ENCODE measurements around the gene NUDC. TPM values are rescaled to one million over a fixed set of nuclear protein-coding genes. Genes with fewer than 3 reads are reported as not detected.
A peak's percentile ranks its signal among the peaks of the same experiment; 100 is the strongest.

The NUDC gene
- polyA plus RNA-seq, 1 donor: 67.8 TPM

DNA sequence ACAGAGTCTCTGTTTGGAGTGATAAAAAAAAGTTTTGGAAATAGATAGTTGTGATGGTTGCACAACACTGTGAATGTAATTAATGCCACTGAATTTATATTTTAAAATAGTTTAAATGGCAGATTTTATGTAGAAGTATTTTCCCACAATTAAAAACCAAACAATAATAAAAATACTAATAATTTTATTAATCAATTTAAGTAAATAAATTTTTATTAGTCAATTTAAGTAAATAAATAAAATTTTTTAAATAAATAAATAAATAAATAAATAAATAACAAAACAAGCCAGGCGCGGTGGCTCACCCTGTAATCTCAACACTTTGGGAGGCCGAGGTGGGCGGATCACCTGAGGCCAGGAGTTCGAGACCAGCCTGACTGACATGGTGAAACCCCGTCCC lies 43.7 kb downstream of the NUDC start:
- H3K9me3 ChIP-seq (ENCODE audit: control insufficient read depth, low read depth, low read length): no peaks in the 10 kb centered on the region
- peaks cover 4% of the 10 kb centered on the region for H3K27me3 ChIP-seq (ENCODE audit: control insufficient read depth, insufficient read depth, low read length)
- H3K4me1 ChIP-seq (ENCODE audit: control insufficient read depth, insufficient read depth, low read length): no peaks in the 10 kb centered on the region
- H3K27ac ChIP-seq (ENCODE audit: low read length): no peak overlapping the region
- H3K36me3 ChIP-seq (ENCODE audit: control insufficient read depth, insufficient read depth, low read length): no peaks in the 10 kb centered on the region
- DNase-seq: no peak
- H3K4me3 ChIP-seq (ENCODE audit: low read length): no peak overlapping the region
- WGBS (ENCODE audit: insufficient coverage, low lambda C conversion rate): no CpG with 5 or more reads among the region's 6 CpGs

- Histone ChIP-seq H3K27me3 (ENCODE audit: control insufficient read depth, insufficient read depth, low read length) (no peaks in the 10 kb centered on the region), H3K9me3 (ENCODE audit: control insufficient read depth, low read depth, low read length) (no peaks in the 10 kb centered on the region), H3K4me3 (ENCODE audit: low read length) (no peak overlapping the region), H3K27ac (ENCODE audit: low read length) (no peak overlapping the region), H3K4me1 (ENCODE audit: control insufficient read depth, insufficient read depth, low read length) (no peaks in the 10 kb centered on the region), H3K36me3 (ENCODE audit: control insufficient read depth, insufficient read depth, low read length) (no peaks in the 10 kb centered on the region)
- 92% methylated on average over 4 of the region's 9 CpGs for WGBS (ENCODE audit: insufficient coverage, low lambda C conversion rate)
- DNase-seq: no peak
Observed at GRCh38 chr1:26965628-26966027, 44.1 kb downstream of the NUDC start.

GRCh38 chr1:26970810-26971209 lies 49.3 kb downstream of the NUDC start:
- no peaks in the 10 kb centered on the region for H3K4me1 ChIP-seq (ENCODE audit: control insufficient read depth, insufficient read depth, low read length)
- DNase-seq: peak; percentile 26 to 68
- no CpG with 5 or more reads among the region's 7 CpGs for WGBS (ENCODE audit: insufficient coverage, low lambda C conversion rate)
- H3K27me3 ChIP-seq (ENCODE audit: control insufficient read depth, insufficient read depth, low read length): no peaks in the 10 kb centered on the region
- no peak overlapping the region for H3K4me3 ChIP-seq (ENCODE audit: low read length)
- no peak overlapping the region for H3K27ac ChIP-seq (ENCODE audit: low read length)
- no peaks in the 10 kb centered on the region for H3K9me3 ChIP-seq (ENCODE audit: control insufficient read depth, low read depth, low read length)
- no peaks in the 10 kb centered on the region for H3K36me3 ChIP-seq (ENCODE audit: control insufficient read depth, insufficient read depth, low read length)

GRCh38 chr1:26971590-26971989 lies 50.0 kb downstream of the NUDC start:
- Histone ChIP-seq H3K4me1 (ENCODE audit: control insufficient read depth, insufficient read depth, low read length) (no peaks in the 10 kb centered on the region), H3K9me3 (ENCODE audit: control insufficient read depth, low read depth, low read length) (no peaks in the 10 kb centered on the region), H3K4me3 (ENCODE audit: low read length) (no peak overlapping the region), H3K36me3 (ENCODE audit: control insufficient read depth, insufficient read depth, low read length) (no peaks in the 10 kb centered on the region), H3K27ac (ENCODE audit: low read length) (no peak overlapping the region), H3K27me3 (ENCODE audit: control insufficient read depth, insufficient read depth, low read length) (no peaks in the 10 kb centered on the region)
- no peak for DNase-seq
- WGBS (ENCODE audit: insufficient coverage, low lambda C conversion rate): no CpG with 5 or more reads among the region's 3 CpGs

- no peaks in the 10 kb centered on the region for H3K9me3 ChIP-seq (ENCODE audit: control insufficient read depth, low read depth, low read length)
- H3K4me3 ChIP-seq (ENCODE audit: low read length): no peak overlapping the region
- no peaks in the 10 kb centered on the region for H3K4me1 ChIP-seq (ENCODE audit: control insufficient read depth, insufficient read depth, low read length)
- no peaks in the 10 kb centered on the region for H3K36me3 ChIP-seq (ENCODE audit: control insufficient read depth, insufficient read depth, low read length)
- H3K27me3 ChIP-seq (ENCODE audit: control insufficient read depth, insufficient read depth, low read length): no peaks in the 10 kb centered on the region
- H3K27ac ChIP-seq (ENCODE audit: low read length): no peak overlapping the region
- no peak for DNase-seq
- no CpG with 5 or more reads among the region's 6 CpGs for WGBS (ENCODE audit: insufficient coverage, low lambda C conversion rate)
Observed at GRCh38 chr1:26972390-26972789, 50.8 kb downstream of the NUDC start.

GRCh38 chr1:26972821-26973220 lies 51.3 kb downstream of the NUDC start:
- no peaks in the 10 kb centered on the region for H3K27me3 ChIP-seq (ENCODE audit: control insufficient read depth, insufficient read depth, low read length)
- H3K9me3 ChIP-seq (ENCODE audit: control insufficient read depth, low read depth, low read length): no peaks in the 10 kb centered on the region
- no peak for DNase-seq
- 100% methylated on average over 1 of the region's 4 CpGs for WGBS (ENCODE audit: insufficient coverage, low lambda C conversion rate)
- H3K36me3 ChIP-seq (ENCODE audit: control insufficient read depth, insufficient read depth, low read length): no peaks in the 10 kb centered on the region
- no peak overlapping the region for H3K4me3 ChIP-seq (ENCODE audit: low read length)
- H3K4me1 ChIP-seq (ENCODE audit: control insufficient read depth, insufficient read depth, low read length): no peaks in the 10 kb centered on the region
- H3K27ac ChIP-seq (ENCODE audit: low read length): no peak overlapping the region

- no peak overlapping the region for H3K4me3 ChIP-seq (ENCODE audit: low read length)
- H3K36me3 ChIP-seq (ENCODE audit: control insufficient read depth, insufficient read depth, low read length): no peaks in the 10 kb centered on the region
- H3K27me3 ChIP-seq (ENCODE audit: control insufficient read depth, insufficient read depth, low read length): no peaks in the 10 kb centered on the region
- WGBS (ENCODE audit: insufficient coverage, low lambda C conversion rate): 67% methylated on average over 1 of the region's 3 CpGs
- no peak overlapping the region for H3K27ac ChIP-seq (ENCODE audit: low read length)
- H3K4me1 ChIP-seq (ENCODE audit: control insufficient read depth, insufficient read depth, low read length): no peaks in the 10 kb centered on the region
- peak in 1 of 2 donors; percentile 60 for DNase-seq
- no peaks in the 10 kb centered on the region for H3K9me3 ChIP-seq (ENCODE audit: control insufficient read depth, low read depth, low read length)
Observed at GRCh38 chr1:26976621-26977510, 55.3 kb downstream of the NUDC start.

- no peak for DNase-seq
- Histone ChIP-seq H3K36me3 (ENCODE audit: control insufficient read depth, insufficient read depth, low read length) (no peaks in the 10 kb centered on the region), H3K4me1 (ENCODE audit: control insufficient read depth, insufficient read depth, low read length) (no peaks in the 10 kb centered on the region), H3K9me3 (ENCODE audit: control insufficient read depth, low read depth, low read length) (no peaks in the 10 kb centered on the region), H3K27ac (ENCODE audit: low read length) (no peak overlapping the region), H3K27me3 (ENCODE audit: control insufficient read depth, insufficient read depth, low read length) (no peaks in the 10 kb centered on the region), H3K4me3 (ENCODE audit: low read length) (no peak overlapping the region)
- WGBS (ENCODE audit: insufficient coverage, low lambda C conversion rate): no CpG with 5 or more reads among the region's 2 CpGs
Observed at GRCh38 chr1:26978901-26979300, 57.4 kb downstream of the NUDC start.

DNA sequence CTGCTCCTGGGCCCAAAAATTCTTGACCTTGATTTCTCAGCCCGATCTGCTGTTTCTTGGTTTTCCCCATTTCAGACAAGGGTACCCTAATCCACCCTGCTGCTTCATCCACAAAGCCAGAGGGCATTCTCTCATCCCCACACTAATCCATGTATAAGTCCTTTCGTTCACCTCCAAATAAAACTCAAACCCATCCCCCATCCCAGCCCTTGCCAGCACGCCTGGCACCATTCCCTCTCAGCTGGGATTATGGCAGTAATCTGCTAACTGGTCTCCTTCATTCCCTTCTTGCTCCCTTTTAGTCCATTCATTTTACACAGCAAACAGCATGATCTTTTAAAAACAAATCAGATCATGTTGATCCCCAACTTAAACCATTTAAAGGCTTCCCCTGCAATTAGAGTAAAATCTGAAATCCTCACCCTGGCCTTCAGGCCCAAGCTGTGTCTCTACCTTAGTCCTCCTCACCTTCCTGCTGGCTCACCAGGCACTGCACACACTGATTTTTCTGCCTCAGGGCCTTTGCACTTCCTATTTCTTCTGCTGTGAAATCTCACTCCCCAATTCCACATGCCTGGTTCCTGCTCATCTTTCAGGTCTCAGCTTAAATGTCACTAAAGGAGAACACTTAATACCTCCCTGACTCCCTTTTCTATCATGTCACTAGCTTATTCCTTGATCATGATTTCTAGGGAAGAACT lies 59.8 kb downstream of the NUDC start:
- Histone ChIP-seq H3K36me3 (ENCODE audit: control insufficient read depth, insufficient read depth, low read length) (no peaks in the 10 kb centered on the region), H3K27ac (ENCODE audit: low read length) (no peak overlapping the region), H3K4me3 (ENCODE audit: low read length) (no peak overlapping the region), H3K4me1 (ENCODE audit: control insufficient read depth, insufficient read depth, low read length) (no peaks in the 10 kb centered on the region), H3K27me3 (ENCODE audit: control insufficient read depth, insufficient read depth, low read length) (no peaks in the 10 kb centered on the region), H3K9me3 (ENCODE audit: control insufficient read depth, low read depth, low read length) (no peaks in the 10 kb centered on the region)
- 71% methylated on average over 1 of the region's 3 CpGs for WGBS (ENCODE audit: insufficient coverage, low lambda C conversion rate)
- DNase-seq: no peak

DNA sequence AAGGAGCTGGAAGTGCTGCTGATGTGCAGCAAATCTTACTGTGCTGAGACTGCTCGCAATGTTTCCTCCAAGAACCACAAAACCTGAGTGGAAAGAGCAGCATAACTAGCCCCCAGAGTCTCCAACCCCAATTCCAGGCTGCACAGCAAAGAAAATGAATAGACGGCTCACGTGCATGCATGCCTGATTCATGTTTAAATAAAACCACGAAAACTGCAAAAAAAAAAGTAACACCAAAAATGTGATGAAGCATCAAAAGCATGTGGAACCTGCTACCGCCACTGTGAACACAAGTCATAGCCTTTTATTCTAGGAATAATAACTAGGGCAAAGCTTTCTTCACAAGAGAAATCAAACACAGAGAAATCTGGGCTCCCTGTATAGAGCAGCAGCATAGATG lies 62.3 kb downstream of the NUDC start:
- no CpG with 5 or more reads among the region's 5 CpGs for WGBS (ENCODE audit: insufficient coverage, low lambda C conversion rate)
- H3K4me3 ChIP-seq (ENCODE audit: low read length): no peak overlapping the region
- H3K27ac ChIP-seq (ENCODE audit: low read length): no peak overlapping the region
- H3K27me3 ChIP-seq (ENCODE audit: control insufficient read depth, insufficient read depth, low read length): no peaks in the 10 kb centered on the region
- H3K9me3 ChIP-seq (ENCODE audit: control insufficient read depth, low read depth, low read length): no peaks in the 10 kb centered on the region
- no peaks in the 10 kb centered on the region for H3K4me1 ChIP-seq (ENCODE audit: control insufficient read depth, insufficient read depth, low read length)
- H3K36me3 ChIP-seq (ENCODE audit: control insufficient read depth, insufficient read depth, low read length): no peaks in the 10 kb centered on the region
- DNase-seq: no peak

All from large intestine (tissue), 3 donors.